GM20000 (cell line): ENCODE results near the gene NDUFAB1.

Experiments used
- DNase-seq: peaks from one replicate; pipeline ENCODE4 v3.0.0; 2012; ENCODE audit warnings: low spot score
- TF ChIP-seq, protein P1 (sequence below): IDR thresholded peaks from 2 replicates; pipeline ENCODE4 v1.5.1; 2012; ENCODE audit warnings: mild to moderate bottlenecking, control low read depth; ENCODE audit errors: extremely low read depth, missing control alignments

The NDUFAB1 gene

DNA sequence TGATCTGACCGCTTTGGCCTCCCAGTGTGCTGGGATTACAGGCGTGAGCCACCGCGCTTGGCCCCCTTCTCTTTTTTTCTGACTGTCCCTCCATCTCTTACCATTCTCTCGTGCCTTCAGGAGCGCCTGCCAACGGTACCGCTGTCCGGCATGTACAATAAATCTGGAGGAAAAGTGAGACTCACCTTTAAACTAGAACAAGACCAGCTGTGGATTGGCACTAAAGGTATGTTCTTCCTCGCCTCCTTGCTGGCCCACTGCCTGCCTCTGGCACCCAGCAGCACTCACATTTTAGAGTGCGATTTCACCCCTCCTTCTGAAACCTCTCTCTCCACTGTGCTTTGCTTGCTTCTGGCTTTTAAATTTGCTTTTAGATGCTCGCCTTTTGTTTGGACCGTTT, 33.6 kb downstream of the NDUFAB1 start:
- TF ChIP-seq, protein P1, sequence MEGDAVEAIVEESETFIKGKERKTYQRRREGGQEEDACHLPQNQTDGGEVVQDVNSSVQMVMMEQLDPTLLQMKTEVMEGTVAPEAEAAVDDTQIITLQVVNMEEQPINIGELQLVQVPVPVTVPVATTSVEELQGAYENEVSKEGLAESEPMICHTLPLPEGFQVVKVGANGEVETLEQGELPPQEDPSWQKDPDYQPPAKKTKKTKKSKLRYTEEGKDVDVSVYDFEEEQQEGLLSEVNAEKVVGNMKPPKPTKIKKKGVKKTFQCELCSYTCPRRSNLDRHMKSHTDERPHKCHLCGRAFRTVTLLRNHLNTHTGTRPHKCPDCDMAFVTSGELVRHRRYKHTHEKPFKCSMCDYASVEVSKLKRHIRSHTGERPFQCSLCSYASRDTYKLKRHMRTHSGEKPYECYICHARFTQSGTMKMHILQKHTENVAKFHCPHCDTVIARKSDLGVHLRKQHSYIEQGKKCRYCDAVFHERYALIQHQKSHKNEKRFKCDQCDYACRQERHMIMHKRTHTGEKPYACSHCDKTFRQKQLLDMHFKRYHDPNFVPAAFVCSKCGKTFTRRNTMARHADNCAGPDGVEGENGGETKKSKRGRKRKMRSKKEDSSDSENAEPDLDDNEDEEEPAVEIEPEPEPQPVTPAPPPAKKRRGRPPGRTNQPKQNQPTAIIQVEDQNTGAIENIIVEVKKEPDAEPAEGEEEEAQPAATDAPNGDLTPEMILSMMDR, result no peak

DNA sequence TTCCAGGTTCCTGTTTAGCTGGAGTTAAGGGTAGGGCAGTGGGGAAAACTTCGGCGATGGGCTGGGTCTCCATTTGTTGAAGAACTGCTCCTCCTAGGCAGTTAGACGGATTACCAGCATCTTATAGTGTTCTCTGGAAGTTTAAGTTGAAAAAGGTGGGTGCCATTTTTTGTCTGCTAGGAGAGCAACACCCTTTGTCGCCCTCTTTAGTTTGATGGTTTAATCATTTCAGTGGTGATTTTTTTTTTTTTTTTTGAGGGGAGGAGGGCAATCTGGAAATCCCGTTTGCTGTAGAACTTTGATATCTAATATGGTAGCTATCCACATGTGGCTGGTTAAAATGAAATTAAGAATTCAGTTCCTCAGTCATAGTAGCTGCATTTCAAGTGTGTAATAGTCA, 34.5 kb downstream of the NDUFAB1 start:
- TF ChIP-seq, protein P1, result no peak
- no peak for DNase-seq

More for the DNA sequence above, 33.6 kb downstream of the NDUFAB1 start:
- no peak for DNase-seq

DNA sequence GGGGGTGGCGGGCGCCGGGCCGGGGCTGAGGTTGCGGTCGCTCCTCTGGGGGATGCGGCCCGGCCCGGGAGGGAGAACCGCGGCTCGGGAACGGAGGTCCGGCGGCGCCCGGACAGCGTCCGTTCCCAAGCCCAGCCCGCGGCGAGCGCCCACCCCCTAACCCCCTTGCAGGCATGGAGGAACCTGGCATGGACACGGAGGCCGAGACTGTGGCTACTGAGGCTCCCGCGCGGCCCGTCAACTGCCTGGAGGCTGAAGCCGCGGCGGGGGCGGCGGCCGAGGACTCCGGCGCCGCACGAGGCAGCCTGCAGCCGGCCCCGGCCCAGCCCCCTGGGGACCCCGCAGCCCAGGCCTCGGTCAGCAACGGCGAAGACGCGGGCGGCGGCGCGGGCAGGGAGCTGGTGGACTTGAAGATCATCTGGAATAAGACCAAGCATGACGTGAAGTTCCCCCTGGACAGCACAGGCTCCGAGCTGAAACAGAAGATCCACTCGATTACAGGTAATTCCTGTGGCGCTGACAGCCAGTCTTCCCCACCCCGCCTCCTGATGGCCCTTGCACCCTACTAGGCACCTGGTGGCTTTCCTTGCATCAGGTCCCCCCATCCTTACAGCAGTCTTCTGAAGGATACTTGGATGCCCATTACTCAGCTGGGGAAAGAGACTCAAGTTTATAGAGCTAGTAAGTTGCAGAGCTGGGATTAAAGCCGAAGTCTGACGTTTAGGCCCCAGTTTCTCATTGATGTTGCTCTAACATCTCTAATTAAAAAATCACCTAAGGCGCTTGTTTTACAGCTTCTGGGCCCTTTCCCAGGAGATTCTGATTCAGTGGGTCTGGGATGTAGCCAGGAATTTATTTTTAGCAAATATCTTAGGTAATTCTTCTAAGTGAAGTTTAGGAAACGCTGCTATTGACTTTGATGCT, 38.1 kb downstream of the NDUFAB1 start:
- TF ChIP-seq, protein P1, result no peak
- DNase-seq, result no peak

DNA sequence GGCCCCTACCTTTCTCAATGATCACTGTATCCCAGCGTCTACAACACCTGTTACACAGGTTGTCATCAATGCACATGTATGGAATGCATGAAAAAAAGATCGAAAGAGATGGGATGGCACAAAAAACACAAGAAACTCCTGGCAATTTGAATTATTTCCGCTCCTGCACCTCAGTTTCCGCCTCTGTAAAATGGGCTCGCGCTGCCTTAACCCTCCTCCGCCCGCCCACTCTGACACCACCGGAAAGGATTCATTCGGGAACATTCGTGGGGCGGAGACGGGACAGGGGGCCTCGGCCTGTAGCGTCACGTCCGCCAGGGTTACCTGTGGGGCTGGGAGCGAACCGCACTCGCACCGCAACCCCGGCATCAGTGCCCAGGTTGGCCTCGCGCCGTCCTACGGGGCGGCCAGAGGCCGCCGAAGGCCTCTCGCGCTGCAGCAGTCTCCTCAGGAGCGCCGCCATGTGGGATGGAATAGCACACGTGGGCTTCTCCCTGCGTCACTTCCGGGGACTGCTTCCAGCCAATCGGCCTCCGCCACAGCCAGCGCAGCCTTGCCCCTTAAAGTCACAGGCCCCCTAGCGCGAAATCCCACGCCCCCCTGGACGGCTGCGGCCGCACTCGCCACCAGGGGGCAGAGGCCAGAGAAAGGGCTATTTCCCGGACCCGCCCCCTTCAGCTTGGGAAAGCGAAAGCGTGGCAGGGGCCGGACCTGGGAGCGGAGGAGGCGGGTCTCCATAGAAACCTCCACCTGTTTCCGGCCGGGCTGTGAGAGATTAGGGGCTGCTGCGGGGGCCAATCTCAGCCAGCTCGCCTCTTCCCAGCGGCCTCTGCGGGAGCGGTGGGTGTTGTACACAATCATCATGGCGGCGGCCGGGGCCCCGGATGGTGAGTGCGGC, 39.0 kb downstream of the NDUFAB1 start, which contains the start of the genes EARS2 and UBFD1:
Gene EARS2, minus strand, starts transcription at position 470 of the 898 bp plus-strand sequence. Its CDS starts 7 bp downstream, at position 463.
Gene UBFD1, plus strand, starts transcription at position 847 of the 898 bp plus-strand sequence. Its CDS starts 16 bp downstream, at position 863.
- peak; percentile 96 for DNase-seq
- TF ChIP-seq, protein P1, result peak; percentile 76

DNA sequence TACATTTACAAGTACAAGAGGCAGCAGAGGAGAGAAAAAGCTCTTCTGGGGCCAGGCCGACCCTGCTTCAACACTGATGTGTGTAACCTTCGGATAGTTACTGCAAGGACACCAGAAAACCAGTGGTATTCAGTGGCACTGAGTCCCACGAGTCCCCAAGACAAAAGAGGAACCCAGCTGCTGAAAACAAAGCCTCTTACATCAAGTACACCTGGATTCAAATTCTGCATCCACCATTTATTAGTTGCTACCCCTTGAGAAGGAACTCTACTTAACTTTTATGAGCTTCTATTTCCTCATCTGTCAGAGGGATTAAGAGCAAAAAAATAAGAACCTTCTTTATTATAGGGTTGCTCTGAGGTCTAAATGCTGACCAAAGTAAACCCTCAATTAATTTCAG, 41.6 kb downstream of the NDUFAB1 start:
- DNase-seq, result no peak
- TF ChIP-seq, protein P1, result no peak

DNA sequence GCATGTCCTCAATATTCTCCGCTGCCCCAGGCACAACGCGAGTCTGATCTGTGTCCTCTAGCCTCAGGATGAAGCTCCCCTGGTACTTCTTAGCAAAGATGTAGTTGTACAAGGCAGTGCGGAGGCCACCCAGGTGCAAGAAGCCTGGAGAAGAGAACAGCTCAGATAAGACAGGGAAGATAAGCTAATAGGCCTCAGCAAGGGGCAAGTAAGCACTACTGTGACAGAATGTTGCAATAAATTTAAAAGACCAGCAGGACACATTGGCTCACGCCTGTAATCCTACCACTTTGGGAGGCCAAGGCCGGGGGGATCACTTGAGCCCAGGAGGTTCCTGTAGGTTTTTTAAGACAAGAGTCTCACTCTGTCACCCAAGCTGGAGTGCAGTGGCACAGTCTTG, 44.0 kb downstream of the NDUFAB1 start:
- DNase-seq, result no peak
- TF ChIP-seq, protein P1, result no peak

DNA sequence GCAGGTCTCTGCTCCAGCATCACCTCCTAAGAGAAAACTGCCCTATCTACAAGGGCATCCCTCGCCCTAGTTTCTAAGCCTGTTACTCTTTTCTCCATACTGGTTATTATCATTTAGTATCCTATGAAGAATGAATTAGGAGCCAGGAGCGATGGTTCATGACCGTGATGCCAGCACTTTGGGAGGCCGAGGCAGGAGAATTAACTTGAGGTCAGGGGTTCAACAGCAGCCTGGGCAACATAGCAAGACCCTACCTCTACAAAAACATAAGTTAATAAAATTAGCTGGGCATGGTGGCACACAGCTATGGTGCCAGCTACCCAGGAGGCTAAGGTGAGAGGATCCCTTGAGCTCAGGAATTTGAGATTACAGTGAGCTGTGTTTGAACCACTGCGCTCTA, 46.2 kb downstream of the NDUFAB1 start:
- TF ChIP-seq, protein P1, result no peak

More for the DNA sequence above, 46.2 kb downstream of the NDUFAB1 start:
- DNase-seq, result no peak
